A673 (cell line): ENCODE measurements around the gene ADAMTS2. TPM values are rescaled to one million over a fixed set of nuclear protein-coding genes. Genes with fewer than 3 reads are reported as not detected.

ENCODE experiments used
- BruUV-seq: library from RNA; stranded (reverse); fragments of 400-500 nt; replicated peaks from 2 replicates; lab custom pipeline; 2021; lab: Mats Ljungman, UMichigan
- CTCF ChIA-PET: fragments of 300-600 bp; sonication (Branson Sonifier 250); formaldehyde crosslinking; loops from one replicate; lab custom pipeline; 2022; ENCODE audit warnings: antibody characterized with exemption; lab: Charles Lee
- POLR2A ChIA-PET: fragments of 300-600 bp; sonication (Branson Sonifier 250); formaldehyde crosslinking; loops from one replicate; lab custom pipeline; 2022; ENCODE audit warnings: antibody characterized with exemption; ENCODE audit not compliant: low non-redundant PET; lab: Charles Lee
- DNase-seq: peaks from one replicate; pipeline ENCODE4 v3.0.0-alpha.2; 2015; ENCODE audit warnings: low spot score
- H3K27ac ChIP-seq: fragments of 200-600 bp; sonication (generic); 2 replicates; pipeline ENCODE4 v1.5.1; 2016; ENCODE audit warnings: mixed run types, low read depth, mild to moderate bottlenecking, mixed read lengths, antibody characterized with exemption, low read length; ENCODE audit not compliant: poor library complexity, severe bottlenecking
- H3K27me3 ChIP-seq: fragments of 200-600 bp; sonication (generic); replicated peaks from 2 replicates; pipeline ENCODE4 v1.6.1; 2017; ENCODE audit warnings: mixed run types, low read depth, mild to moderate bottlenecking, mixed read lengths, antibody characterized with exemption, low read length; ENCODE audit not compliant: insufficient read depth, poor library complexity
- H3K36me3 ChIP-seq: fragments of 200-600 bp; sonication (generic); 2 replicates; pipeline ENCODE4 v1.6.1; 2016; ENCODE audit warnings: mixed run types, mild to moderate bottlenecking, mixed read lengths, antibody characterized with exemption, low read length; ENCODE audit not compliant: insufficient read depth, poor library complexity, severe bottlenecking
- H3K4me1 ChIP-seq: fragments of 200-600 bp; sonication (generic); 2 replicates; pipeline ENCODE4 v1.6.1; 2017; ENCODE audit warnings: mixed run types, mild to moderate bottlenecking, mixed read lengths, antibody characterized with exemption, low read length; ENCODE audit not compliant: insufficient read depth, poor library complexity, severe bottlenecking
- H3K4me3 ChIP-seq: fragments of 200-600 bp; sonication (generic); 2 replicates; pipeline ENCODE4 v1.5.1; 2016; ENCODE audit warnings: low read depth, mixed run types, mild to moderate bottlenecking, mixed read lengths, low read length; ENCODE audit not compliant: poor library complexity, severe bottlenecking
- H3K9me3 ChIP-seq: fragments of 200-600 bp; sonication (generic); 2 replicates; pipeline ENCODE4 v1.6.1; 2016; ENCODE audit warnings: mixed run types, low read depth, mild to moderate bottlenecking, mixed read lengths, antibody characterized with exemption, low read length; ENCODE audit not compliant: poor library complexity, severe bottlenecking
- CTCF ChIP-seq: fragments of 300-800, 200-600 bp; sonication (generic); conservative IDR thresholded peaks from 2 replicates; pipeline ENCODE4 v1.5.1; 2017; ENCODE audit warnings: low read depth, mild to moderate bottlenecking, antibody characterized with exemption, low read length, moderate library complexity, mixed read lengths
- EZH2 ChIP-seq: fragments of 200-600 bp; sonication (generic); IDR thresholded peaks from 2 replicates; pipeline ENCODE4 v1.6.1; 2017; ENCODE audit warnings: borderline replicate concordance, low read depth, mild to moderate bottlenecking, mixed read lengths, antibody characterized with exemption, low read length; ENCODE audit not compliant: poor library complexity, severe bottlenecking
- intact Hi-C: fragments of 100-400 bp; cut with micrococcal nuclease; formaldehyde crosslinking; loops from one replicate; pipeline ENCODE4 v1.10.0; 2022; ENCODE audit not compliant: unreplicated experiment
- total RNA-seq: library from RNA; stranded (reverse); gene quantifications from 2 replicates; pipeline ENCODE4 v1.2.3, GENCODE V29; 2021

ADAMTS2 gene
- total RNA-seq, 1 experiment from 2014 or later: 0.39 TPM

GRCh38 chr5:179209359-179210150 lies 135.7 kb downstream of the ADAMTS2 start:
- ChIA-PET CTCF (no interaction called here), POLR2A (no interaction called here)
- Histone ChIP-seq H3K4me3 (no peak overlapping the region), H3K36me3 (no peaks in the 10 kb centered on the region), H3K9me3 (no peaks in the 10 kb centered on the region), H3K4me1 (no peaks in the 10 kb centered on the region), H3K27ac (no peak overlapping the region), H3K27me3 (no peaks in the 10 kb centered on the region)
- DNase-seq: no peak
- no peak for TF ChIP-seq CTCF
- TF ChIP-seq EZH2: no peak
- intact Hi-C loops: no loop called here
- no TSS peak for BruUV-seq

GRCh38 chr5:179208706-179209358 lies 136.4 kb downstream of the ADAMTS2 start:
- no peak for DNase-seq
- ChIA-PET POLR2A (no interaction called here), CTCF (no interaction called here)
- TF ChIP-seq EZH2 (no peak), CTCF (no peak)
- no peak overlapping the region for H3K4me3 ChIP-seq
- no peaks in the 10 kb centered on the region for H3K9me3 ChIP-seq
- intact Hi-C loops: no loop called here
- H3K27ac ChIP-seq: no peak overlapping the region
- H3K27me3 ChIP-seq: no peaks in the 10 kb centered on the region
- BruUV-seq: no TSS peak
- no peaks in the 10 kb centered on the region for H3K4me1 ChIP-seq
- no peaks in the 10 kb centered on the region for H3K36me3 ChIP-seq

DNA sequence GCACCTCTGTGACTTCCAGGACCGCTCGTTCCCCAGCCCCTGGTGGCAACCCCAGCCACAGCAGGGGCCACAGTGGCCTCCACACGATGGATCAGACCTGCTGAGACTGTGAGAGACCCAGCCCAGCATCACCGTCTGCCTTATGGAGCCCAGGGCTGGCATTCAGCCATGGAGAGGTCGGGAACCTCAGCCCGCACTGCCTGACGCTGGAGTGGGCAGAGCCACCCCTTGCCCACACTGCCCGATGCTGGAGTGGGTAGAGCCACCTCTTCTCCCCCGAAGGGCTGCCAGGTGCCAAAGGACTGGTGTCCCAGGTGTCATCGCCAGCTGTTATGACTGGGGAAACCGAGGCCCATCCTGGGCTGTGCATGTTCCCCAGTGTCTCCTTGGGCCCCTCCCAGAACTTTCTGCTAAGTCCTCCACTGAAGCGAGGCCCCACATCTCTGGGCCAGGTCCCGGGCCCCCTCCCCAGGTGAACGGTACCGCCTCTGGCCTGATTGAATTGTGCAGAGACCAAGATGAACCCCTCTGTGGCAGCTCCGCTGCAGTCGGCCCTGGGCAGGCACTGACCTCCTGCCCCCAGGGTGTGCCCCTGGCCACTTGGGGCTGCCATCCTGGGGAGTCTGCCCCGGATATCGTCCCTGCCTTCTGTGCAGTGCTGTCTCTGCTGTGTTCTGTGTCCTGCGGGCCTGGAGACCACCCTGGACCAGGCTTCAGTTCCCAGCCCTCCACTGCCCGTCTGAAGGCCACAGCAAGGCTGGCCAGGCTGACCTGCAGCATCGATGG lies 137.1 kb downstream of the ADAMTS2 start:
- no peaks in the 10 kb centered on the region for H3K9me3 ChIP-seq
- intact Hi-C loops: no loop called here
- ChIA-PET CTCF (no interaction called here), POLR2A (no interaction called here)
- TF ChIP-seq CTCF (no peak), EZH2 (no peak)
- BruUV-seq: no TSS peak
- no peaks in the 10 kb centered on the region for H3K4me1 ChIP-seq
- no peaks in the 10 kb centered on the region for H3K27me3 ChIP-seq
- H3K27ac ChIP-seq: no peak overlapping the region
- no peak for DNase-seq
- no peak overlapping the region for H3K4me3 ChIP-seq
- H3K36me3 ChIP-seq: no peaks in the 10 kb centered on the region
